ENCODE results near the gene CAMK1D.
"Not testable (repeated sequence)": the region's sequence is repeated elsewhere in the genome, so short reads cannot be mapped to it uniquely, and the experiment has no call there.

The CAMK1D gene

GRCh38 chr10:12469345-12469744, 120.0 kb downstream of the CAMK1D start:
- no peak for DNase-seq (ENCODE audit: low read depth)

- no peak for DNase-seq (ENCODE audit: low read depth)
These were observed 121.4 kb downstream of the CAMK1D start for GRCh38 chr10:12470719-12471118.

GRCh38 chr10:12471135-12471534, 121.8 kb downstream of the CAMK1D start:
- no peak for DNase-seq (ENCODE audit: low read depth)

- DNase-seq (ENCODE audit: low read depth), result no peak
These were observed 124.1 kb downstream of the CAMK1D start for GRCh38 chr10:12473491-12473890.

- DNase-seq (ENCODE audit: low read depth), result no peak
These were observed 125.5 kb downstream of the CAMK1D start for GRCh38 chr10:12474727-12475412.

- no peak for DNase-seq (ENCODE audit: low read depth)
These were observed 127.3 kb downstream of the CAMK1D start for GRCh38 chr10:12476656-12477055.

- no peak for DNase-seq (ENCODE audit: low read depth)
These were observed 130.1 kb downstream of the CAMK1D start for GRCh38 chr10:12479437-12479844.

- no peak for DNase-seq (ENCODE audit: low read depth)
These were observed 130.6 kb downstream of the CAMK1D start for GRCh38 chr10:12479924-12480323.

GRCh38 chr10:12480440-12480839, 131.1 kb downstream of the CAMK1D start:
- DNase-seq (ENCODE audit: low read depth), result no peak

- DNase-seq (ENCODE audit: low read depth), result no peak
These were observed 132.6 kb downstream of the CAMK1D start for GRCh38 chr10:12481924-12482323.

- no peak for DNase-seq (ENCODE audit: low read depth)
These were observed 133.2 kb downstream of the CAMK1D start for GRCh38 chr10:12482587-12482986.

- DNase-seq (ENCODE audit: low read depth), result no peak
These were observed 134.9 kb downstream of the CAMK1D start for GRCh38 chr10:12484002-12484918.

- no peak for DNase-seq (ENCODE audit: low read depth)
These were observed 135.8 kb downstream of the CAMK1D start for GRCh38 chr10:12484941-12485805.

- DNase-seq (ENCODE audit: low read depth), result no peak
These were observed 138.0 kb downstream of the CAMK1D start for GRCh38 chr10:12487366-12487765.

GRCh38 chr10:12488626-12489025, 139.3 kb downstream of the CAMK1D start:
- DNase-seq (ENCODE audit: low read depth), result no peak

GRCh38 chr10:12489357-12489756, 140.0 kb downstream of the CAMK1D start:
- no peak for DNase-seq (ENCODE audit: low read depth)

GRCh38 chr10:12489806-12490205, 140.5 kb downstream of the CAMK1D start:
- DNase-seq (ENCODE audit: low read depth), result no peak

- DNase-seq (ENCODE audit: low read depth), result no peak
These were observed 141.6 kb downstream of the CAMK1D start for GRCh38 chr10:12490963-12491362.

- no peak for DNase-seq (ENCODE audit: low read depth)
These were observed 142.1 kb downstream of the CAMK1D start for GRCh38 chr10:12491491-12491890.

- DNase-seq (ENCODE audit: low read depth), result no peak
These were observed 142.7 kb downstream of the CAMK1D start for GRCh38 chr10:12492016-12492415.

- not testable (repeated sequence) for DNase-seq (ENCODE audit: low read depth)
These were observed 147.7 kb downstream of the CAMK1D start for GRCh38 chr10:12497046-12497445.

Data from stimulated activated CD8-positive, alpha-beta memory T cell treated with anti-CD3 and anti-CD28 coated beads, Interleukin-15, amount 100 ng/mL, for 1 hour (primary cell).